Upper lobe of left lung (tissue), 4 donors: ENCODE results near the gene PLEKHG3.

Experiments used
- CTCF ChIP-seq, 6 experiments: fragments of 450-650 bp in 4 of 6; fragments of 200-600 bp in 2 of 6; sonication (generic) in 2 of 6; IDR thresholded peaks; one replicate each; pipeline ENCODE4 v1.5.1; 2016 to 2019; ENCODE audit warnings: antibody characterized with exemption in 6 of 6
- EP300 ChIP-seq, 4 donors: sonication (generic); formaldehyde crosslinking; IDR thresholded peaks; one replicate each; pipeline ENCODE4 v1.5.1; 2017; ENCODE audit warnings: antibody characterized with exemption in 4 of 4, control low read depth in 2 of 4
- POLR2A ChIP-seq, 4 donors: fragments of 450-650 bp; IDR thresholded peaks; one replicate each; pipeline ENCODE4 v1.5.1; 2016 to 2017; ENCODE audit warnings: antibody characterized with exemption in 4 of 4, mild to moderate bottlenecking in 2 of 4
- POLR2AphosphoS5 ChIP-seq, 2 donors: sonication (generic); formaldehyde crosslinking; IDR thresholded peaks; one replicate each; pipeline ENCODE4 v1.5.1; 2017; ENCODE audit warnings: antibody characterized with exemption in 2 of 2

- TF ChIP-seq EP300 (IDR thresholded peaks at IDR 0.05), result no peak
- TF ChIP-seq CTCF (IDR thresholded peaks at IDR 0.05), result no peak
- TF ChIP-seq POLR2A (IDR thresholded peaks at IDR 0.05), result no peak
- TF ChIP-seq POLR2AphosphoS5 (IDR thresholded peaks at IDR 0.05), result no peak
Measured at GRCh38 chr14:64729386-64730060, 25.3 kb downstream of the PLEKHG3 start.
